ENCODE measurements around the gene GANC.

GANC gene

GRCh38 chr15:42375252-42375651 is 102.3 kb downstream of the GANC start:
- no peak for DNase-seq

GRCh38 chr15:42375941-42376340 is 102.9 kb downstream of the GANC start:
- no peak for DNase-seq

- DNase-seq: no peak
Observed at GRCh38 chr15:42378011-42378410, 105.0 kb downstream of the GANC start.

- no peak for DNase-seq
Observed at GRCh38 chr15:42384597-42384996, 111.6 kb downstream of the GANC start.

- peak in 4 of 58 donors; percentile 1 to 24 (median 10) for DNase-seq
Observed at GRCh38 chr15:42385206-42385979, 112.4 kb downstream of the GANC start.

GRCh38 chr15:42385980-42386700 is 113.1 kb downstream of the GANC start:
- no peak for DNase-seq

GRCh38 chr15:42387603-42388002 is 114.6 kb downstream of the GANC start:
- peak in 5 of 58 donors; percentile 10 to 23 (median 18) for DNase-seq

GRCh38 chr15:42392309-42393024 is 119.5 kb downstream of the GANC start:
- DNase-seq: no peak

- no peak for DNase-seq
Observed at GRCh38 chr15:42394106-42394505, 121.1 kb downstream of the GANC start.

- DNase-seq: no peak
Observed at GRCh38 chr15:42395838-42396237, 122.8 kb downstream of the GANC start.

GRCh38 chr15:42401544-42402454 is 128.8 kb downstream of the GANC start:
- DNase-seq: no peak

- DNase-seq: no peak
Observed at GRCh38 chr15:42402455-42403205, 129.6 kb downstream of the GANC start.

GRCh38 chr15:42403389-42403788 is 130.4 kb downstream of the GANC start:
- no peak for DNase-seq

GRCh38 chr15:42404461-42405235 is 131.6 kb downstream of the GANC start:
- peak in 54 of 58 donors; percentile 20 to 95 (median 75) for DNase-seq

- peak in 9 of 58 donors; percentile 7 to 57 (median 21) for DNase-seq
Observed at GRCh38 chr15:42405863-42406482, 133.0 kb downstream of the GANC start.
